ENCODE data around the gene SPG11.
"Not testable (repeated sequence)": the region's sequence is repeated elsewhere in the genome, so short reads cannot be mapped to it uniquely, and the experiment has no call there.

SPG11 gene

GRCh38 chr15:44675911-44676310 lies 12.4 kb upstream of the SPG11 start:
- in situ Hi-C loops (cut with HindIII; ENCODE audit: low sequenced_read_pairs) = no loop called here

- in situ Hi-C loops (cut with HindIII; ENCODE audit: low sequenced_read_pairs) = no loop called here
Measured at GRCh38 chr15:44673639-44674038, 10.2 kb upstream of the SPG11 start.

- in situ Hi-C loops (cut with HindIII; ENCODE audit: low sequenced_read_pairs) = no loop called here
Measured at GRCh38 chr15:44670087-44670950, 6.9 kb upstream of the SPG11 start.

- in situ Hi-C loops (cut with HindIII; ENCODE audit: low sequenced_read_pairs) = loop anchor here (5.0 kb wide), 1 partner anchor 68 kb away; the partner anchor contains the start of gene TRIM69
Measured at GRCh38 chr15:44668921-44669320, 5.5 kb upstream of the SPG11 start.

- in situ Hi-C loops (cut with HindIII; ENCODE audit: low sequenced_read_pairs) = loop anchor here (5.0 kb wide), 1 partner anchor 70 kb away; the partner anchor contains the start of gene TRIM69
Measured at GRCh38 chr15:44667039-44667360, 3.5 kb upstream of the SPG11 start.

- in situ Hi-C loops (cut with HindIII; ENCODE audit: low sequenced_read_pairs) = loop anchor here (5.0 kb wide), 1 partner anchor 71 kb away; the partner anchor contains the start of gene TRIM69
Measured at GRCh38 chr15:44666210-44667038, 3.0 kb upstream of the SPG11 start.

- in situ Hi-C loops (cut with HindIII; ENCODE audit: low sequenced_read_pairs) = no loop called here
Measured at GRCh38 chr15:44662478-44663409, 718 bp downstream of the SPG11 start.

- in situ Hi-C loops (cut with HindIII; ENCODE audit: low sequenced_read_pairs) = no loop called here
Measured at GRCh38 chr15:44661576-44661975, 1.9 kb downstream of the SPG11 start.

- in situ Hi-C loops (cut with HindIII; ENCODE audit: low sequenced_read_pairs) = no loop called here
Measured at GRCh38 chr15:44659056-44659455, 4.4 kb downstream of the SPG11 start.

- in situ Hi-C loops (cut with HindIII; ENCODE audit: low sequenced_read_pairs) = no loop called here
Measured at GRCh38 chr15:44657378-44657777, 6.1 kb downstream of the SPG11 start.

- in situ Hi-C loops (cut with HindIII; ENCODE audit: low sequenced_read_pairs) = no loop called here
Measured at GRCh38 chr15:44656913-44657312, 6.5 kb downstream of the SPG11 start.

GRCh38 chr15:44656298-44656697 lies 7.2 kb downstream of the SPG11 start:
- in situ Hi-C loops (cut with HindIII; ENCODE audit: low sequenced_read_pairs) = no loop called here

GRCh38 chr15:44654858-44655257 lies 8.6 kb downstream of the SPG11 start:
- in situ Hi-C loops (cut with HindIII; ENCODE audit: low sequenced_read_pairs) = no loop called here

- in situ Hi-C loops (cut with HindIII; ENCODE audit: low sequenced_read_pairs) = no loop called here
Measured at GRCh38 chr15:44647637-44648036, 15.8 kb downstream of the SPG11 start.

GRCh38 chr15:44647036-44647435 lies 16.4 kb downstream of the SPG11 start:
- in situ Hi-C loops (cut with HindIII; ENCODE audit: low sequenced_read_pairs) = no loop called here

GRCh38 chr15:44646460-44646859 lies 17.0 kb downstream of the SPG11 start:
- in situ Hi-C loops (cut with HindIII; ENCODE audit: low sequenced_read_pairs) = no loop called here

GRCh38 chr15:44641651-44642050 lies 21.8 kb downstream of the SPG11 start:
- in situ Hi-C loops (cut with HindIII; ENCODE audit: low sequenced_read_pairs) = no loop called here

- in situ Hi-C loops (cut with HindIII; ENCODE audit: low sequenced_read_pairs) = no loop called here
Measured at GRCh38 chr15:44636976-44637375, 26.5 kb downstream of the SPG11 start.

- in situ Hi-C loops (cut with HindIII; ENCODE audit: low sequenced_read_pairs) = no loop called here
Measured at GRCh38 chr15:44633603-44634002, 29.9 kb downstream of the SPG11 start.

GRCh38 chr15:44625286-44625685 lies 38.2 kb downstream of the SPG11 start:
- in situ Hi-C loops (cut with HindIII; ENCODE audit: low sequenced_read_pairs) = not testable (repeated sequence)

GRCh38 chr15:44623178-44623577 lies 40.3 kb downstream of the SPG11 start:
- in situ Hi-C loops (cut with HindIII; ENCODE audit: low sequenced_read_pairs) = no loop called here

Measured in endothelial cell of hepatic sinusoid (primary cell).